NCI-H2227 treated with DMSO at 0.1 percent for 48 hours (cell line): Measurements from ENCODE around the gene AKR1B15.
"Not testable (repeated sequence)": the region's sequence is repeated elsewhere in the genome, so short reads cannot be mapped to it uniquely, and the experiment has no call there.

Source experiments
- DNase-seq: peaks from one replicate; lab custom pipeline; 2025; lab: John Stamatoyannopoulos, UW

The AKR1B15 gene

GRCh38 chr7:134532954-134533218 is 16.0 kb upstream of the AKR1B15 start:
- no peak for DNase-seq

GRCh38 chr7:134533288-134533771 is 15.6 kb upstream of the AKR1B15 start:
- DNase-seq, result no peak

- DNase-seq, result no peak
These were observed 14.3 kb upstream of the AKR1B15 start for GRCh38 chr7:134534633-134535032.

GRCh38 chr7:134535272-134535918 is 13.5 kb upstream of the AKR1B15 start:
- no peak for DNase-seq

- DNase-seq, result no peak
These were observed 13.0 kb upstream of the AKR1B15 start for GRCh38 chr7:134535919-134536299.

- DNase-seq, result not testable (repeated sequence)
These were observed 12.4 kb upstream of the AKR1B15 start for GRCh38 chr7:134536558-134536957.

- not testable (repeated sequence) for DNase-seq
These were observed 11.6 kb upstream of the AKR1B15 start for GRCh38 chr7:134537273-134537781.

- DNase-seq, result no peak
These were observed 9.4 kb upstream of the AKR1B15 start for GRCh38 chr7:134539380-134540004.

- DNase-seq, result not testable (repeated sequence)
These were observed 7.3 kb upstream of the AKR1B15 start for GRCh38 chr7:134541501-134542194.

GRCh38 chr7:134542195-134542771 is 6.6 kb upstream of the AKR1B15 start:
- no peak for DNase-seq

GRCh38 chr7:134545380-134545779 is 3.5 kb upstream of the AKR1B15 start:
- DNase-seq, result no peak

GRCh38 chr7:134545918-134546317 is 3.0 kb upstream of the AKR1B15 start:
- DNase-seq, result no peak

GRCh38 chr7:134546955-134547354 is 2.0 kb upstream of the AKR1B15 start:
- no peak for DNase-seq

GRCh38 chr7:134547397-134548054 is 1.4 kb upstream of the AKR1B15 start:
- peak; percentile 9 for DNase-seq

- no peak for DNase-seq
These were observed 456 bp downstream of the AKR1B15 start for GRCh38 chr7:134549366-134549765.

GRCh38 chr7:134552105-134552504 is 3.2 kb downstream of the AKR1B15 start:
- DNase-seq, result no peak

GRCh38 chr7:134553976-134554375 is 5.1 kb downstream of the AKR1B15 start:
- no peak for DNase-seq

- no peak for DNase-seq
These were observed 5.6 kb downstream of the AKR1B15 start for GRCh38 chr7:134554417-134554966.

- no peak for DNase-seq
These were observed 8.5 kb downstream of the AKR1B15 start for GRCh38 chr7:134557391-134557790.

GRCh38 chr7:134558370-134558769 is 9.5 kb downstream of the AKR1B15 start:
- DNase-seq, result no peak

GRCh38 chr7:134561616-134562015 is 12.7 kb downstream of the AKR1B15 start:
- DNase-seq, result not testable (repeated sequence)

- DNase-seq, result no peak
These were observed 13.2 kb downstream of the AKR1B15 start for GRCh38 chr7:134562136-134562535.
